Psoas muscle (tissue), 8 donors: ENCODE data around the gene MTX1. TPM values are rescaled to one million over a fixed set of nuclear protein-coding genes. Genes with fewer than 3 reads are reported as not detected.
"Not testable (repeated sequence)": the region's sequence is repeated elsewhere in the genome, so short reads cannot be mapped to it uniquely, and the experiment has no call there.

Source experiments
- ATAC-seq, 4 donors: fragments of 200-7000 bp; cut with Tn5 transposase; one replicate each; pipeline ENCODE4 v1.9.1; 2020; ENCODE audit warnings: moderate library complexity in 3 of 4, mild to moderate bottlenecking in 2 of 4
- DNase-seq, 2 donors: peaks; one replicate each; pipeline ENCODE4 v3.0.0-alpha.2; 2020
- H3K27ac ChIP-seq: fragments of 200-600 bp; one replicate; pipeline ENCODE4 v1.8.0; 2022
- H3K27me3 ChIP-seq, 3 donors: fragments of 200-600 bp in 1 of 3; one replicate each; pipeline versions ENCODE4 v1.6.1 to v1.8.0; 2013 to 2022; ENCODE audit warnings: low read length in 2 of 3, mild to moderate bottlenecking in 2 of 3, moderate library complexity in 1 of 3; ENCODE audit not compliant: insufficient read depth in 3 of 3
- H3K36me3 ChIP-seq, 2 donors: fragments of 200-600 bp in 1 of 2; one replicate each; pipeline versions ENCODE4 v1.6.1 to v1.8.0; 2013 to 2022; ENCODE audit warnings: low read depth in 1 of 2, mild to moderate bottlenecking in 1 of 2, moderate library complexity in 1 of 2; ENCODE audit not compliant: insufficient read depth in 1 of 2
- H3K4me1 ChIP-seq: fragments of 200-600 bp; one replicate; pipeline ENCODE4 v1.8.0; 2022
- H3K4me3 ChIP-seq: fragments of 200-600 bp; one replicate; pipeline ENCODE4 v1.8.0; 2022; ENCODE audit warnings: mild to moderate bottlenecking
- H3K9me3 ChIP-seq: fragments of 200-600 bp; one replicate; pipeline ENCODE4 v1.8.0; 2022
- WGBS, 3 donors: extraction: QIAGEN DNeasy Blood & Tissue Kit; methylation state at CpG; one replicate each; pipeline versions ENCODE4 v1.1.6 to v1.1.7; 2013; 5-methylcytosine and 5-hydroxymethylcytosine counted together
- intact Hi-C, 2 donors: fragments of 100-400 bp; cut with DNase I; formaldehyde crosslinking; loops; one replicate each; pipeline versions ENCODE4 v1.11.0 to v1.14.2; 2022
- polyA plus RNA-seq, 3 donors: library from polyadenylated mRNA; stranded (reverse); fragments of 200-250 nt; gene quantifications; one replicate each; pipeline ENCODE4 v1.2.3, GENCODE V29; 2013
- total RNA-seq, 4 donors: library from RNA; stranded (reverse); fragmentation: NEBNext Ultra II Directional in 2 of 4; extraction: Animal tissue kit (Norgen Biotek cat#: 25700) in 2 of 4; gene quantifications; one replicate each; pipeline versions ENCODE4 v1.2.1 to v1.2.4, GENCODE V29; 2021 to 2023
- TF ChIP-seq, protein P1 (sequence below): fragments of 200-600 bp; IDR thresholded peaks from one replicate; pipeline ENCODE4 v1.8.0; 2022; ENCODE audit warnings: antibody characterized with exemption
- donor health status: healthy with polysubstance abuse.
- donor health status: DM: no; HTN: no; CAD: no; lungs with moderate emphysema.
- donor health status: Bipolar disorder and iron deficiency.
- donor health status: healthy.
- donor health status: DM: yes; HTN: yes; CAD: no.
- donor health status: DM: no; HTN: no; CAD: no.
- donor health status: DM: no; HTN: no; CAD: no.
- donor health status: DM: yes; HTN: yes; CAD: no.

The MTX1 gene
- total and polyA plus RNA-seq, 7 donors, result 8.1 to 47.1 (median 17.7) TPM

DNA sequence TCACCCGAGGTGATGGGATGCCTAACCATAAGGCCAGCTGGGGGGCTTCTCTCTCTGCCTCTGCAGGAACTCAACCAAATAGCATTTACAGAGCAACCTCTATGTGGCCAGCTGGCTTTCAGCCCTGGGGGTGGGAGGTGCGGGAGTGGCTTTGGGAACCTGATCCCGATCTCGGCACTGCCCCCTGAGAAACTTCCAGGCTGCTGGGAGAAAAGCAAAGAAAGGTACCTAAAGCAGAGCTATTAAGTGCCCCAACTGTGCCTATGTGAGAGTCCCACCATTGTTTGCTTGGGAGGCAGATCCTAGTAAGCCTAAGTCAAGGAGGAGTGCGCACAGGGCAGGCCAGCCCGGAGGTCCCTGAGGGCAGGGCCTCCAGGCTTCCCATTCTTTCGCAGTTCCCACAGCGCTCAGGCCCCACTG is 42.4 kb upstream of the MTX1 start:
- TF ChIP-seq, protein P1, sequence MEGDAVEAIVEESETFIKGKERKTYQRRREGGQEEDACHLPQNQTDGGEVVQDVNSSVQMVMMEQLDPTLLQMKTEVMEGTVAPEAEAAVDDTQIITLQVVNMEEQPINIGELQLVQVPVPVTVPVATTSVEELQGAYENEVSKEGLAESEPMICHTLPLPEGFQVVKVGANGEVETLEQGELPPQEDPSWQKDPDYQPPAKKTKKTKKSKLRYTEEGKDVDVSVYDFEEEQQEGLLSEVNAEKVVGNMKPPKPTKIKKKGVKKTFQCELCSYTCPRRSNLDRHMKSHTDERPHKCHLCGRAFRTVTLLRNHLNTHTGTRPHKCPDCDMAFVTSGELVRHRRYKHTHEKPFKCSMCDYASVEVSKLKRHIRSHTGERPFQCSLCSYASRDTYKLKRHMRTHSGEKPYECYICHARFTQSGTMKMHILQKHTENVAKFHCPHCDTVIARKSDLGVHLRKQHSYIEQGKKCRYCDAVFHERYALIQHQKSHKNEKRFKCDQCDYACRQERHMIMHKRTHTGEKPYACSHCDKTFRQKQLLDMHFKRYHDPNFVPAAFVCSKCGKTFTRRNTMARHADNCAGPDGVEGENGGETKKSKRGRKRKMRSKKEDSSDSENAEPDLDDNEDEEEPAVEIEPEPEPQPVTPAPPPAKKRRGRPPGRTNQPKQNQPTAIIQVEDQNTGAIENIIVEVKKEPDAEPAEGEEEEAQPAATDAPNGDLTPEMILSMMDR, result no peak
- no peak for DNase-seq

DNA sequence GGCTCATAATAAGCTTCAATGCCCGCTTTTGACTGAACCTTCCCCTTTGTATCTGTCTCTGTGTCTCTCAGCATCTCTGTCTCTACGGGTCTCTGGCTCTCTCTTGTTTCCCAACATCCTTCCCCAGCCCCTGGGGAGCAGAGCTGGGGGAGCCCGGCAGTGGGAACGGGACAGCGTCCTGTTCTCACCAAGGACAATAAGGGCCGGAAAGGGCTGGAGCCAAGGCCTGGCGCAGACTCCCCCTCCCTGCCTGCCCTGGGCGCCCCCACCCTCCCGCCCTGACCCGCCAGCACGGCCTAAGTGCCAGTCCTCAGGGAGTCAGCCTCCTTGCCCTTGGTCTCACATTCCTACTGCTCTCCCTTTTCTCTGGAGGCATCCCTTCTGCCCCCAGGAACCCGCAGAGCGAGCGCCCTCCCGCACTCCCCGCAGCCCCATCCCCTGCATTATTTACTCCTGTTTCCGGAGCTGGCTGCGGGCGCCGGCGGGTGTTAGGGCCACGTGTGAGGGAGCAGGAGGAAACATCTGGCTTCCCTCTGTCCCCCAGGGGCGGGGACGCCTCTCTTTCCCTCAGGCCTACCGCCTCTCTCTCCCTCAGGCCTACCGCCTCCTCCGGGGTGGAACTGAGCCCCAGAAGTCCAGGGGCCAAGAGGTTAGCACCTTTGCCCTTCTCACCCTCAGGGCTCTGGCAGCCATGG is 41.9 kb upstream of the MTX1 start:
- H3K27ac ChIP-seq, result peak overlapping the region; percentile 55
- H3K4me1 ChIP-seq, result peaks cover 10% of the 10 kb centered on the region
- H3K9me3 ChIP-seq, result no peaks in the 10 kb centered on the region
- intact Hi-C loops, result loop anchor here in 1 of 2 donors (5.0 kb wide), 1 partner anchor 39 kb away; the partner anchor contains the start of gene EFNA1
- H3K4me3 ChIP-seq, result peak overlapping the region; percentile 12
- WGBS, 3 donors, result 16 to 19% (median 18%) methylated on average over 22 to 27 of the region's 27 CpGs
- ATAC-seq (peak; percentile 28 to 54 (median 38)), DNase-seq (peak; percentile 59 to 83)
- peaks cover 0 to 27% of the 10 kb centered on the region in 2 donors for H3K36me3 ChIP-seq
- peaks cover 0 to 7% (median 0%) of the 10 kb centered on the region in 3 donors for H3K27me3 ChIP-seq
- TF ChIP-seq, protein P1, result no peak

More for the DNA sequence above, 42.4 kb upstream of the MTX1 start:
- Histone ChIP-seq H3K27me3 (peaks cover 0 to 7% (median 0%) of the 10 kb centered on the region in 3 donors), H3K36me3 (peaks cover 0 to 23% of the 10 kb centered on the region in 2 donors), H3K4me3 (peak overlapping the region; percentile 12), H3K27ac (peak overlapping the region; percentile 55), H3K9me3 (no peaks in the 10 kb centered on the region), H3K4me1 (peaks cover 10% of the 10 kb centered on the region)
- intact Hi-C loops, result loop anchor here in 1 of 2 donors (5.0 kb wide), 1 partner anchor 39 kb away; the partner anchor contains the start of gene EFNA1
- WGBS, 3 donors, result 25 to 46% (median 33%) methylated on average over 8 of the region's 8 CpGs
- no peak for ATAC-seq

DNA sequence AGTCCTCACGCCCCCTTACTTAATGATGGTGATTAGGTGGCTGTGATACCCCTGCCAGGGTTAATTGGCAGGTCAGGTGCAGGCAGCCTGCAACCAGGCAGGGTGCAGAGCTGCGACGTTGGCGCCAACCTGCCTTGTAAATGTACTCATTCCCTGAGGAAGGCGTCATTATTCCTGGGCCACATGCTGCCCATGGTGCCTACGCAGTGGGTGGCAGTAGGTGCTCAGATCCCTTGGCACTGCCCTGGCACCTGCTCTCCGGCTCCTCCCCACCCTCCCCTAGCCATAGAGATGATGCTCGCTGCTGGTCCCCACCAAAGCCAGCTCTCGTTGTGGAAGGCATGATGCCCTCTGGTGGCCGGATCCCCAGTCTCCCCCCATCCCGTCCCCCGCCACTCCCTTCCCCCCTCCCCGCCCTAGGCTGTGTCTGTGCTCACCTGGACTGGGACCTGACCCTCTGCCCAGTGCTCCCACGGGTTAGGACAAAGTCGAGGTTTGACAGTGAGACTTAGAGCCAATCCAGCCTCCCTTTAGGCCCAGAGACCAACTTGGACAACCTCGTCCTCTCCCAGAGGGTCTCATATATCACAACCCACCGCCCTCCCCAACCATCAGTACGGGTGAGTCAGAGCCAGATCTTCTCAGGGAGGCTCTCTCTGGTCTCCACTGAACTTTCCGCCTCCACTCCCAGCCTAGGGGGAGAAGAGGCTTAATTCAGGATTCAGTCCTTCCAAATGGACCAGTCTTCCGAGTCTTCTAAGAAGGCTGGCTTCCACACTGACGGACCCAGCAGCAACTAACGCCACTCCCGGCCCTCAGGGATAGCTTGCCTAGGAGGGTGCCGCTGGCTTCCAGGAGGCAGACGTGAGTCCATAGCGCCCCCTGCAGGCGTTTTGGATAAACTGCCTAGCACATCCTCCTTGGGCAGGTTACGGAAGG is 41.1 kb upstream of the MTX1 start:
- Histone ChIP-seq H3K9me3 (no peaks in the 10 kb centered on the region), H3K27ac (peak overlapping the region; percentile 55), H3K4me3 (peak overlapping the region; percentile 12), H3K27me3 (peaks cover 0 to 7% (median 0%) of the 10 kb centered on the region in 3 donors), H3K36me3 (peaks cover 0 to 27% of the 10 kb centered on the region in 2 donors), H3K4me1 (peaks cover 16% of the 10 kb centered on the region)
- DNase-seq (peak; percentile 90 to 94), ATAC-seq (peak; percentile 77 to 88 (median 84))
- TF ChIP-seq, protein P1, result peak; percentile 86
- 3 to 5% (median 4%) methylated on average over 23 to 28 of the region's 28 CpGs for WGBS, 3 donors
- intact Hi-C loops, result loop anchor here (1.0 to 5.0 kb wide), 3 partner anchors 40 to 76 kb away; partner anchors contain the start of gene EFNA1 (in 1 of the 2)

DNA sequence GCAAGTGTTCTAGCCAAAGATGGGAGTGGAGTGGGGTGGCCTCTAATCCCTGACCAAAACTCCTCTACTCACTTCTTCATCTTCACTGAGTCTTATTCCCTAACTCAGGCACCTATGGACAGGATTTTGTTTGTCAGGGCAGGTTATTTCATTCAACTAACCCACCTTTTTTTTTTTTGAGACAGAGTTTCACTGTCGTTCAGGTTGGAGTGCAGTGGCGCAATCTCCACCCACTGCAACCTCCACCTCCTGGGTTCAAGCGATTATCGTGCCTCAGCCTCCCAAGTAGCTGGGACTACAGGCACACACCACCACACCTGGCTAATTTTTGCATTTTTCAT is 40.4 kb upstream of the MTX1 start:
- H3K27me3 ChIP-seq, H3K4me3 ChIP-seq, H3K27ac ChIP-seq, ATAC-seq, DNase-seq, H3K9me3 ChIP-seq: not testable (repeated sequence)
- intact Hi-C loops, result loop anchor here (1.0 to 5.0 kb wide), 3 partner anchors 41 to 77 kb away; partner anchors contain the start of gene EFNA1 (in 1 of the 2)
- peaks cover 16% of the 10 kb centered on the region for H3K4me1 ChIP-seq
- peaks cover 0 to 27% of the 10 kb centered on the region in 2 donors for H3K36me3 ChIP-seq
- WGBS, 3 donors, result 43 to 51% (median 48%) methylated on average over 4 of the region's 4 CpGs
